ENCODE data around the gene FGF9. TPM values are rescaled to one million over a fixed set of nuclear protein-coding genes. Genes with fewer than 3 reads are reported as not detected.

The FGF9 gene
- total RNA-seq, 1 donor from 2014 or later = 0.25 TPM

- intact Hi-C loops (cut with DNase I) = no loop called here
Observed at GRCh38 chr13:21638319-21639282, 32.3 kb upstream of the FGF9 start.

GRCh38 chr13:21639561-21639960 is 31.3 kb upstream of the FGF9 start:
- peaks cover 3% of the 10 kb centered on the region for H3K4me1 ChIP-seq
- H3K9me3 ChIP-seq = no peaks in the 10 kb centered on the region
- no peak for DNase-seq (ENCODE audit: extremely low spot score in 2 of 2)
- intact Hi-C loops (cut with DNase I) = no loop called here
- no peaks in the 10 kb centered on the region for H3K27me3 ChIP-seq
- no peak overlapping the region for H3K27ac ChIP-seq
- TF ChIP-seq POLR2A (IDR thresholded peaks at IDR 0.05) = no peak
- no peak for TF ChIP-seq POLR2AphosphoS5 (IDR thresholded peaks at IDR 0.05; ENCODE audit: insufficient read depth in 1 of 2, low read depth in 1 of 2)
- no peak for TF ChIP-seq CTCF (IDR thresholded peaks at IDR 0.05)
- no peaks in the 10 kb centered on the region for H3K36me3 ChIP-seq
- no peak overlapping the region for H3K4me3 ChIP-seq

More at GRCh38 chr13:21638319-21639282, 32.3 kb upstream of the FGF9 start:
- TF ChIP-seq POLR2AphosphoS5 (IDR thresholded peaks at IDR 0.05; ENCODE audit: insufficient read depth in 1 of 2, low read depth in 1 of 2) (no peak), CTCF (IDR thresholded peaks at IDR 0.05) (peak; percentile 41 to 82 (median 73)), POLR2A (IDR thresholded peaks at IDR 0.05) (no peak)
- Histone ChIP-seq H3K36me3 (no peaks in the 10 kb centered on the region), H3K4me3 (no peak overlapping the region), H3K27ac (no peak overlapping the region), H3K9me3 (no peaks in the 10 kb centered on the region), H3K27me3 (no peaks in the 10 kb centered on the region), H3K4me1 (peaks cover 3% of the 10 kb centered on the region)
- DNase-seq (ENCODE audit: extremely low spot score in 2 of 2) = no peak

- Histone ChIP-seq H3K9me3 (no peaks in the 10 kb centered on the region), H3K27me3 (no peaks in the 10 kb centered on the region), H3K4me1 (peaks cover 3% of the 10 kb centered on the region), H3K36me3 (no peaks in the 10 kb centered on the region), H3K4me3 (no peak overlapping the region), H3K27ac (no peak overlapping the region)
- no peak for DNase-seq (ENCODE audit: extremely low spot score in 2 of 2)
- TF ChIP-seq CTCF (IDR thresholded peaks at IDR 0.05) (no peak), POLR2AphosphoS5 (IDR thresholded peaks at IDR 0.05; ENCODE audit: insufficient read depth in 1 of 2, low read depth in 1 of 2) (no peak), POLR2A (IDR thresholded peaks at IDR 0.05) (no peak)
- intact Hi-C loops (cut with DNase I) = no loop called here
Observed at GRCh38 chr13:21641629-21642028, 29.2 kb upstream of the FGF9 start.

- Histone ChIP-seq H3K4me1 (no peaks in the 10 kb centered on the region), H3K36me3 (no peaks in the 10 kb centered on the region), H3K27ac (no peak overlapping the region), H3K9me3 (no peaks in the 10 kb centered on the region), H3K4me3 (no peak overlapping the region), H3K27me3 (no peaks in the 10 kb centered on the region)
- no peak for DNase-seq (ENCODE audit: extremely low spot score in 2 of 2)
- no peak for TF ChIP-seq CTCF (IDR thresholded peaks at IDR 0.05)
- no peak for TF ChIP-seq POLR2AphosphoS5 (IDR thresholded peaks at IDR 0.05; ENCODE audit: insufficient read depth in 1 of 2, low read depth in 1 of 2)
- no peak for TF ChIP-seq POLR2A (IDR thresholded peaks at IDR 0.05)
- intact Hi-C loops (cut with DNase I) = no loop called here
Observed at GRCh38 chr13:21657538-21657937, 13.3 kb upstream of the FGF9 start.

- no peaks in the 10 kb centered on the region for H3K4me1 ChIP-seq
- no peak overlapping the region for H3K4me3 ChIP-seq
- H3K27ac ChIP-seq = no peak overlapping the region
- TF ChIP-seq POLR2A (IDR thresholded peaks at IDR 0.05) (no peak), POLR2AphosphoS5 (IDR thresholded peaks at IDR 0.05; ENCODE audit: insufficient read depth in 1 of 2, low read depth in 1 of 2) (no peak), CTCF (IDR thresholded peaks at IDR 0.05) (no peak)
- no peaks in the 10 kb centered on the region for H3K9me3 ChIP-seq
- H3K27me3 ChIP-seq = no peaks in the 10 kb centered on the region
- DNase-seq (ENCODE audit: extremely low spot score in 2 of 2) = no peak
- H3K36me3 ChIP-seq = no peaks in the 10 kb centered on the region
- intact Hi-C loops (cut with DNase I) = no loop called here
Observed at GRCh38 chr13:21659087-21659486, 11.8 kb upstream of the FGF9 start.

Data from vagina (tissue), 2 donors.